GM19395 (cell line): ENCODE results near the gene BICC1.
"Not testable (repeated sequence)": the region's sequence is repeated elsewhere in the genome, so short reads cannot be mapped to it uniquely, and the experiment has no call there.

ENCODE experiments used
- ATAC-seq: cut with Tn5 transposase; IDR thresholded peaks from one replicate; pipeline ENCODE4 v1.9.1; 2021; ENCODE audit warnings: mild to moderate bottlenecking, moderate library complexity; ENCODE audit not compliant: unreplicated experiment

The BICC1 gene

GRCh38 chr10:58844680-58845079 lies 332.0 kb downstream of the BICC1 start:
- ATAC-seq = no peak

GRCh38 chr10:58846856-58847255 lies 334.2 kb downstream of the BICC1 start:
- no peak for ATAC-seq

GRCh38 chr10:58851606-58852005 lies 338.9 kb downstream of the BICC1 start:
- ATAC-seq = no peak

- ATAC-seq = no peak
Observed at GRCh38 chr10:58853668-58854067, 341.0 kb downstream of the BICC1 start.

- no peak for ATAC-seq
Observed at GRCh38 chr10:58854811-58855210, 342.1 kb downstream of the BICC1 start.

- ATAC-seq = no peak
Observed at GRCh38 chr10:58856508-58857240, 344.0 kb downstream of the BICC1 start.

GRCh38 chr10:58857251-58857805 lies 344.7 kb downstream of the BICC1 start:
- ATAC-seq = no peak

- not testable (repeated sequence) for ATAC-seq
Observed at GRCh38 chr10:58858123-58858522, 345.5 kb downstream of the BICC1 start.

GRCh38 chr10:58859526-58859925 lies 346.9 kb downstream of the BICC1 start:
- ATAC-seq = no peak

- no peak for ATAC-seq
Observed at GRCh38 chr10:58867683-58868082, 355.0 kb downstream of the BICC1 start.

GRCh38 chr10:58868736-58869435 lies 356.2 kb downstream of the BICC1 start:
- no peak for ATAC-seq

- no peak for ATAC-seq
Observed at GRCh38 chr10:58870070-58870469, 357.4 kb downstream of the BICC1 start.

- no peak for ATAC-seq
Observed at GRCh38 chr10:58873161-58873560, 360.5 kb downstream of the BICC1 start.
